8988T (cell line): ENCODE data around the gene TTLL3.
"Not testable (repeated sequence)": the region's sequence is repeated elsewhere in the genome, so short reads cannot be mapped to it uniquely, and the experiment has no call there.

Source experiments
- DNase-seq: peaks from one replicate; pipeline ENCODE4 v3.0.0; 2011

TTLL3 gene

GRCh38 chr3:9809615-9810432, at the start of gene TTLL3:
TSS of gene TTLL3 (plus strand) at chr3:9810262. CDS start at chr3:9810662, 400 bp downstream.
- DNase-seq: peak; percentile 66

GRCh38 chr3:9760779-9761505, 49.1 kb upstream of the TTLL3 start:
- DNase-seq: no peak

- DNase-seq: no peak
These were observed 48.1 kb upstream of the TTLL3 start for GRCh38 chr3:9761919-9762318.

- DNase-seq: no peak
These were observed 47.2 kb upstream of the TTLL3 start for GRCh38 chr3:9762871-9763270.

GRCh38 chr3:9765865-9766264, 44.2 kb upstream of the TTLL3 start:
- DNase-seq: no peak

- no peak for DNase-seq
These were observed 42.6 kb upstream of the TTLL3 start for GRCh38 chr3:9767418-9767817.

GRCh38 chr3:9768141-9768775, 41.8 kb upstream of the TTLL3 start:
- DNase-seq: no peak

GRCh38 chr3:9769012-9769411, 41.0 kb upstream of the TTLL3 start:
- no peak for DNase-seq

- DNase-seq: peak; percentile 78
These were observed 40.4 kb upstream of the TTLL3 start, which contains the start of gene CAMK1 for GRCh38 chr3:9769426-9770275. TSS of gene CAMK1 (minus strand) at chr3:9769947. CDS start at chr3:9767749, 2,198 bp downstream.

GRCh38 chr3:9770276-9770812, 39.7 kb upstream of the TTLL3 start:
- no peak for DNase-seq

GRCh38 chr3:9771007-9771406, 39.1 kb upstream of the TTLL3 start:
- not testable (repeated sequence) for DNase-seq

GRCh38 chr3:9776896-9777693, 33.0 kb upstream of the TTLL3 start:
- DNase-seq: no peak

- no peak for DNase-seq
These were observed 32.4 kb upstream of the TTLL3 start for GRCh38 chr3:9777694-9778021.

GRCh38 chr3:9778143-9779074, 31.7 kb upstream of the TTLL3 start:
- DNase-seq: no peak

GRCh38 chr3:9779075-9779593, 30.9 kb upstream of the TTLL3 start:
- no peak for DNase-seq

- no peak for DNase-seq
These were observed 30.2 kb upstream of the TTLL3 start for GRCh38 chr3:9779721-9780457.

GRCh38 chr3:9780458-9780812, 29.6 kb upstream of the TTLL3 start:
- DNase-seq: no peak

GRCh38 chr3:9780910-9781309, 29.2 kb upstream of the TTLL3 start:
- DNase-seq: no peak

GRCh38 chr3:9781551-9781950, 28.5 kb upstream of the TTLL3 start:
- no peak for DNase-seq
